ENCODE results near the gene CCND3. TPM values are rescaled to one million over a fixed set of nuclear protein-coding genes. Genes with fewer than 3 reads are reported as not detected.

CCND3 gene
- total RNA-seq, 1 experiment from 2014 or later: 26.6 TPM

GRCh38 chr6:41986339-41986738 lies 44.7 kb upstream of the CCND3 start:
- Histone ChIP-seq H2AFZ (ENCODE audit: low read depth, low read length, poor library complexity, severe bottlenecking) (no peak overlapping the region), H3K9me2 (ENCODE audit: insufficient read depth) (no peaks in the 10 kb centered on the region), H3K27me3 (ENCODE audit: insufficient read depth, low read length) (no peaks in the 10 kb centered on the region), H4K20me1 (ENCODE audit: insufficient read depth) (no peaks in the 10 kb centered on the region), H3K36me3 (ENCODE audit: control insufficient read depth in 1 of 2, insufficient read depth in 2 of 2, low read length in 2 of 2) (no peaks in the 10 kb centered on the region), H3K27ac (ENCODE audit: low read depth, low read length) (no peak overlapping the region), H3K79me2 (ENCODE audit: insufficient read depth, low read length) (no peaks in the 10 kb centered on the region), H3K4me2 (ENCODE audit: low read length) (no peak overlapping the region), H3K4me1 (ENCODE audit: control insufficient read depth in 1 of 2, insufficient read depth in 2 of 2, low read length in 2 of 2) (no peaks in the 10 kb centered on the region), H3K4me3 (replicated peaks in 1 of 2; ENCODE audit: low read depth in 1 of 2, low read length in 2 of 2) (no peak overlapping the region), H3K9ac (ENCODE audit: low read length) (no peak overlapping the region), H3K9me3 (ENCODE audit: control insufficient read depth in 1 of 2, insufficient read depth in 1 of 2, low read depth in 1 of 2, low read length in 2 of 2) (no peaks in the 10 kb centered on the region)
- intact Hi-C loops (cut with micrococcal nuclease): no loop called here
- RAD21 ChIA-PET (ENCODE audit: low non-redundant PET in 1 of 2, low total read pairs in 2 of 2, uncharacterized antibody in 2 of 2, unreplicated experiment in 2 of 2): no interaction called here
- CTCF ChIA-PET: no interaction called here
- TF ChIP-seq MAX (IDR thresholded peaks at IDR 0.05) (no peak), EGR1 (IDR thresholded peaks at IDR 0.05; ENCODE audit: low read depth) (no peak), JUND (IDR thresholded peaks at IDR 0.05) (no peak), SIN3A (IDR thresholded peaks at IDR 0.05; ENCODE audit: low read depth) (no peak)
- POLR2A ChIA-PET: no interaction called here
- ATAC-seq (no peak), DNase-seq (ENCODE audit: low read depth, low spot score) (no peak)
- BruUV-seq (replicated peaks): no TSS peak

GRCh38 chr6:41984623-41985022 lies 43.0 kb upstream of the CCND3 start:
- Histone ChIP-seq H3K36me3 (ENCODE audit: control insufficient read depth in 1 of 2, insufficient read depth in 2 of 2, low read length in 2 of 2) (no peaks in the 10 kb centered on the region), H3K9me3 (ENCODE audit: control insufficient read depth in 1 of 2, insufficient read depth in 1 of 2, low read depth in 1 of 2, low read length in 2 of 2) (no peaks in the 10 kb centered on the region), H3K27me3 (ENCODE audit: insufficient read depth, low read length) (no peaks in the 10 kb centered on the region), H2AFZ (ENCODE audit: low read depth, low read length, poor library complexity, severe bottlenecking) (no peak overlapping the region), H3K4me1 (ENCODE audit: control insufficient read depth in 1 of 2, insufficient read depth in 2 of 2, low read length in 2 of 2) (no peaks in the 10 kb centered on the region), H4K20me1 (ENCODE audit: insufficient read depth) (no peaks in the 10 kb centered on the region), H3K4me2 (ENCODE audit: low read length) (no peak overlapping the region), H3K79me2 (ENCODE audit: insufficient read depth, low read length) (no peaks in the 10 kb centered on the region), H3K9ac (ENCODE audit: low read length) (no peak overlapping the region), H3K27ac (ENCODE audit: low read depth, low read length) (no peak overlapping the region), H3K4me3 (replicated peaks in 1 of 2; ENCODE audit: low read depth in 1 of 2, low read length in 2 of 2) (no peak overlapping the region), H3K9me2 (ENCODE audit: insufficient read depth) (no peaks in the 10 kb centered on the region)
- intact Hi-C loops (cut with micrococcal nuclease): no loop called here
- ATAC-seq (no peak), DNase-seq (ENCODE audit: low read depth, low spot score) (no peak)
- CTCF ChIA-PET: no interaction called here
- TF ChIP-seq EGR1 (IDR thresholded peaks at IDR 0.05; ENCODE audit: low read depth) (no peak), JUND (IDR thresholded peaks at IDR 0.05) (no peak), POLR2AphosphoS5 (IDR thresholded peaks at IDR 0.05; ENCODE audit: low read depth, low read length) (no peak), CBX3 (IDR thresholded peaks at IDR 0.05; ENCODE audit: low read depth) (no peak), EZH2 (IDR thresholded peaks at IDR 0.05) (no peak), ZNF274 (IDR thresholded peaks at IDR 0.05; ENCODE audit: low read depth, low read length) (no peak), EZH2phosphoT487 (IDR thresholded peaks at IDR 0.05; ENCODE audit: borderline replicate concordance) (no peak), CEBPB (IDR thresholded peaks at IDR 0.05; ENCODE audit: low read depth) (no peak)
- POLR2A ChIA-PET: no interaction called here
- no TSS peak for BruUV-seq (replicated peaks)
- RAD21 ChIA-PET (ENCODE audit: low non-redundant PET in 1 of 2, low total read pairs in 2 of 2, uncharacterized antibody in 2 of 2, unreplicated experiment in 2 of 2): no interaction called here

Measured in HCT116 (cell line).